ENCODE results near the gene ARID1A.

ARID1A gene

DNA sequence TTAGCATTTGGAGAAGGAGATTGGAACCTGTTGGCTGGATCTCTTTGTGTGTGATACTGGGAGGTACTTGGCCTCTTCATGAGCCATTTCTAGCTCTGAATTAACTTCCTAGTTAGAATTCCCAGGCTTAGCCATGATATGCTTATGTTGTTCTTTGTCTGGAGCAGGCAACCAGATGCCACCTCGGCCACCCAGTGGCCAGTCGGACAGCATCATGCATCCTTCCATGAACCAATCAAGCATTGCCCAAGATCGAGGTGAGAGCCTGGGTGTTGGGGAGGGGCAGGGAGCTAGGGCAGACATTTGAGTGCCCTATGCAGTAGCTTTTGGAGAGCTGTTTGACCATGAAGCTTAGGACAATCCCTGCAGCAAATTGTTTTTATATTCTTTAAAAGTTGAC is 65.4 kb downstream of the ARID1A start:
- DNase-seq (ENCODE audit: low read depth) = no peak

DNA sequence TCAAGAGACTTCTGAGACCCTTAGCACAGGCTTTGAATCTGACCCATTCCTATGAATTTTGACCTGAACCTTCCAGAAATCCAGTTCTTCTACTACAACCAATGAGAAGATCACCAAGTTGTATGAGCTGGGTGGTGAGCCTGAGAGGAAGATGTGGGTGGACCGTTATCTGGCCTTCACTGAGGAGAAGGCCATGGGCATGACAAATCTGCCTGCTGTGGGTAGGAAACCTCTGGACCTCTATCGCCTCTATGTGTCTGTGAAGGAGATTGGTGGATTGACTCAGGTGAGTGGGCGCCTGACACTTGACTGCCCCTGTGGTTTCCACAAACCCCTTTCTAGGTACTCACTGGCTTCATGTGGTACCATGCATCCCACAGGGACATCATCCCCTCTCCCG is 71.9 kb downstream of the ARID1A start:
- DNase-seq (ENCODE audit: low read depth) = no peak

DNA sequence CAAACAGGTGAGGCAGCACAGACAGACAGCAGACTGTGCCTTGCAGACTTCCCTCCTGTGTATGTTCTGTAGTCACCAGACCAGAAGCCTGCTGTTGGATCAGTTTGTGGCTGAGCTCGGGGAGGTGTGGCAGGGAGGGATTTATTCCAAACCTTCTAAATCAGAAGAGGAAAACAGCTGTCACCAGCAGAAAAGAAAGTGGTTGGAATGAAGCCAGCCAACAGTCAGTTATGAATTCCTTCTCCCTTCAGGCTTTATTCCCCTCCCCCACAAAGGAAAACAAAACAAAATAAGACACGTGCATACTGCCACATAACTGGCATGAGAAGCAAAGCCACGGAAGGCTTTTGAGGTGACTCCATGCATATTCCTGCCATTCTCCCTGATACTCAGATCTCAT is 72.9 kb downstream of the ARID1A start:
- DNase-seq (ENCODE audit: low read depth) = peak; percentile 67

DNA sequence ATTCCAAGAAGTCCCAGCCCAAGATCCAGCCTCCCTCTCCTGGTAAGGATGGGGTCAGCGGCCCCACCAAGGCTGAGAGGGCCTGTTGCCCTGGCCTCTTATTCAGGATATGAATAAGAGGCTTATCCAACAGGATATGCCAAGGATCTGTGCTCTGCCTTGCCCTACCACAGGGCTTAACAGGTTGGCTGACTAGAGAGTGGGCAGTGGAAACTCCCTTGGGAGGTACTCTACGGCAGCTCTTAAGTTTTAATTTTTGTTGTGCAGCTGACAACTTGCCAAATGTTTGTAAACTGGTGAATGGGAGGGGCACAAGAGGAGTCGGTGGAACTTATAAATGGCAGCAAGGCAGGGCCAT is 75.4 kb downstream of the ARID1A start:
- no peak for DNase-seq (ENCODE audit: low read depth)

DNA sequence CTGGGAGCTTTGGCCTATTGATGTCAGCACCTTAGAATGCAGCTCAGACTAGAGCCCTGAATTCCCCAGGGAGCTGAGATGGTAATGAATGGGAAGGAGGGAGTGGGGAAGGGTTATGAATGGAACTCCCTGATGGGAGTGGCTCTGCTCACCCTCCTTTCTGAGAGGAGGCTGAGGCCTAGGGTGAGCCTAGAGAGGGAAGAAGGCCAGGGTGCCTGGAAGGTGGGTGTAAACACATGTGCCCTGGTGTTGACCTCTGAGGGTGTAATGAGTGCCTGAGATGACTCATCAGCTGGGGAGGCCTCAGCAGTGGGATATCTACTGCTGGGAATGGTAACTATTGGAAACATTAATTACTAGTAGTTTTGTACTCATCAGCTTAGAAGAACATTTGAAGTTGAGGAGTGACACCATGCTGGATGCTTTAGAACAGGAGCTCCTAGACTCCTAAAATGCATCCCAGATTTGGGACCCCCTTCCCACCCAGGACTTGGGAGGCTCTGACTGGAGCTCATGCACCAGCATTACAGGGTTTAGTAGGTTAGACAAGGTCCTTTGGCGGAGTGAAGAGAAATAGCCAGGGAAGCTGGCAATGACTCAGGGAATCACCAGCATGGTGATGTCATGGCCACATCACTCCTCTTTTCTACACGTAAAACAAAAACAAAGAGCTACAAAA is 76.0 kb downstream of the ARID1A start:
- DNase-seq (ENCODE audit: low read depth) = peak; percentile 92

DNA sequence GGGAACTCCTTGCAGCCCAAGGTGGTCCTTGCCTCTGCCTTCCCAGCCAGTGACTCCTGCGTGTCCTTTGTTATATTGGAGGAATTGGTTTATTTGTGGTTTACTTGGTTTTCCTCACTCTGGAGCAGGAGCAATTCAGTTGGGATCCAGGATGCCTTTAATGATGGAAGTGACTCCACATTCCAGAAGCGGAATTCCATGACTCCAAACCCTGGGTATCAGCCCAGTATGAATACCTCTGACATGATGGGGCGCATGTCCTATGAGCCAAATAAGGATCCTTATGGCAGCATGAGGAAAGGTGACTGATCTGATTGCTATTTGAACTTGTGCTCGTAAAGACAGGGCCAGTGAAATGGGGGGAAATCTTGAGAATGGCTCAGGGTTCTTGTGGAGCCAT is 76.9 kb downstream of the ARID1A start:
- DNase-seq (ENCODE audit: low read depth) = peak; percentile 92

DNA sequence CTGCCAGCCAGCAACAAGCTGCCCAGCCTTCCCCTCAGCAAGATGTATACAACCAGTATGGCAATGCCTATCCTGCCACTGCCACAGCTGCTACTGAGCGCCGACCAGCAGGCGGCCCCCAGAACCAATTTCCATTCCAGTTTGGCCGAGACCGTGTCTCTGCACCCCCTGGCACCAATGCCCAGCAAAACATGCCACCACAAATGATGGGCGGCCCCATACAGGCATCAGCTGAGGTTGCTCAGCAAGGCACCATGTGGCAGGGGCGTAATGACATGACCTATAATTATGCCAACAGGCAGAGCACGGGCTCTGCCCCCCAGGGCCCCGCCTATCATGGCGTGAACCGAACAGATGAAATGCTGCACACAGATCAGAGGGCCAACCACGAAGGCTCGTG is 78.6 kb downstream of the ARID1A start:
- no peak for DNase-seq (ENCODE audit: low read depth)

DNA sequence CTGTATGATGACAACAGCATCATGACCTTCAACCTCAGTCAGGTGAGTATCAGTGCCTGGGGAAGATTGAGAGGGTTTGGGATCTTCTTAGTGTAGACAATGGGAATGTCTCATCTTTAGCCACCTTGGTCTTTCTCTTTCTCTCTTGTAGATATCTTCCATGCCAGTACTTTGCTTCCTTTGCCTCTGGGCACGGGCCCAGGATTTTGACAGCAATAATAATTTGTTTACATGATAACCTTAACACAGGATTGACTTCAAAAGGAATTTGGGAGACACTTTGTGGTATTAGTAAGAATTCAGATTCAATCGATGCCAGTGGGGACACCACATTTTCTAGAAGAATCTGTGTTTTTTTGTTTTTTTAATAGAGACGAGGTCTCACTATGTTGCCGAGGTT is 79.9 kb downstream of the ARID1A start:
- DNase-seq (ENCODE audit: low read depth) = no peak

DNA sequence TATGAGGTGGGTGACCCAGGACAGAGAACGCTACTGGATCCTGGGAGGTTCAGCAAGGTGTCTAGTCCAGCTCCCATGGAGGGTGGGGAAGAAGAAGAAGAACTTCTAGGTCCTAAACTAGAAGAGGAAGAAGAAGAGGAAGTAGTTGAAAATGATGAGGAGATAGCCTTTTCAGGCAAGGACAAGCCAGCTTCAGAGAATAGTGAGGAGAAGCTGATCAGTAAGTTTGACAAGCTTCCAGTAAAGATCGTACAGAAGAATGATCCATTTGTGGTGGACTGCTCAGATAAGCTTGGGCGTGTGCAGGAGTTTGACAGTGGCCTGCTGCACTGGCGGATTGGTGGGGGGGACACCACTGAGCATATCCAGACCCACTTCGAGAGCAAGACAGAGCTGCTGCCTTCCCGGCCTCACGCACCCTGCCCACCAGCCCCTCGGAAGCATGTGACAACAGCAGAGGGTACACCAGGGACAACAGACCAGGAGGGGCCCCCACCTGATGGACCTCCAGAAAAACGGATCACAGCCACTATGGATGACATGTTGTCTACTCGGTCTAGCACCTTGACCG is 83.4 kb downstream of the ARID1A start:
- no peak for DNase-seq (ENCODE audit: low read depth)

DNA sequence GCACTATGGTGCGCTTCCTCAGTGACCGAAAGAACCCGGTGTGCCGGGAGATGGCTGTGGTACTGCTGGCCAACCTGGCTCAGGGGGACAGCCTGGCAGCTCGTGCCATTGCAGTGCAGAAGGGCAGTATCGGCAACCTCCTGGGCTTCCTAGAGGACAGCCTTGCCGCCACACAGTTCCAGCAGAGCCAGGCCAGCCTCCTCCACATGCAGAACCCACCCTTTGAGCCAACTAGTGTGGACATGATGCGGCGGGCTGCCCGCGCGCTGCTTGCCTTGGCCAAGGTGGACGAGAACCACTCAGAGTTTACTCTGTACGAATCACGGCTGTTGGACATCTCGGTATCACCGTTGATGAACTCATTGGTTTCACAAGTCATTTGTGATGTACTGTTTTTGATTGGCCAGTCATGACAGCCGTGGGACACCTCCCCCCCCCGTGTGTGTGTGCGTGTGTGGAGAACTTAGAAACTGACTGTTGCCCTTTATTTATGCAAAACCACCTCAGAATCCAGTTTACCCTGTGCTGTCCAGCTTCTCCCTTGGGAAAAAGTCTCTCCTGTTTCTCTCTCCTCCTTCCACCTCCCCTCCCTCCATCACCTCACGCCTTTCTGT is 84.6 kb downstream of the ARID1A start:
- no peak for DNase-seq (ENCODE audit: low read depth)

DNA sequence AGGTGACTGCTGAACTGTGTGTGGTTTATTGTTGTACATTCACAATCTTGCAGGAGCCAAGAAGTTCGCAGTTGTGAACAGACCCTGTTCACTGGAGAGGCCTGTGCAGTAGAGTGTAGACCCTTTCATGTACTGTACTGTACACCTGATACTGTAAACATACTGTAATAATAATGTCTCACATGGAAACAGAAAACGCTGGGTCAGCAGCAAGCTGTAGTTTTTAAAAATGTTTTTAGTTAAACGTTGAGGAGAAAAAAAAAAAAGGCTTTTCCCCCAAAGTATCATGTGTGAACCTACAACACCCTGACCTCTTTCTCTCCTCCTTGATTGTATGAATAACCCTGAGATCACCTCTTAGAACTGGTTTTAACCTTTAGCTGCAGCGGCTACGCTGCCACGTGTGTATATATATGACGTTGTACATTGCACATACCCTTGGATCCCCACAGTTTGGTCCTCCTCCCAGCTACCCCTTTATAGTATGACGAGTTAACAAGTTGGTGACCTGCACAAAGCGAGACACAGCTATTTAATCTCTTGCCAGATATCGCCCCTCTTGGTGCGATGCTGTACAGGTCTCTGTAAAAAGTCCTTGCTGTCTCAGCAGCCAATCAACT is 85.5 kb downstream of the ARID1A start:
- no peak for DNase-seq (ENCODE audit: low read depth)

DNA sequence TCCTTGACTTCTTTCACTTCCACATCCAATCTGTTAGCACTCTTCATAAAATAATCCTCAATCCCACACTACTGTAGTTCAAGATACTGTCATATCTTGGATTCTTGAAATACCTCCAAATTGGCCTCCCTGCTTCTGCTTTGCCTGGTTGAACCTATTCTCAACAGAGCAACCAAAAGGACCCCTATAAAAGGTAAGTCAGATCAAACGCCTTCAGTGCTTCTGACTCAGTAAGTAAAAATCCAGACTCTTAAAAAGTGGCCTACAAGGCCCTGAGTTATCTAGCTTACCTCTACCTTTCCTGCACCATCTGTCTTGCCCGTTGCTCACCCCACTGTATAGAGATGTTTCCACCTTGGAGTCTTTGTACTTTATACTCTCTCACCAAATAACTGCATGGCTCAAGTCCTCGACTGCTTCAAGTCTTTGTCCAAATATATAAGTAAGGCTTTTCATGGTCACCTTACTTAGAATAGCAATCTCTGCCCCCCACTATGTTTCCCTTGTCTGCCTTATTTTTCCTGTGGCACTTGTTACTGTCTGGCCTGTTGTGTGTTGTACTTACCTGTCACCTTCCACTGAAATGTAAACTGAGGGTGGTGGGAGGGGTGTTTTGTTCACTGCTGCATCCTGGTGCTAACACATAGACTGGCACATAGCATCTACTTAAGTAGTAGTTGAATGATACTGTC is 86.9 kb downstream of the ARID1A start:
- no peak for DNase-seq (ENCODE audit: low read depth)

DNA sequence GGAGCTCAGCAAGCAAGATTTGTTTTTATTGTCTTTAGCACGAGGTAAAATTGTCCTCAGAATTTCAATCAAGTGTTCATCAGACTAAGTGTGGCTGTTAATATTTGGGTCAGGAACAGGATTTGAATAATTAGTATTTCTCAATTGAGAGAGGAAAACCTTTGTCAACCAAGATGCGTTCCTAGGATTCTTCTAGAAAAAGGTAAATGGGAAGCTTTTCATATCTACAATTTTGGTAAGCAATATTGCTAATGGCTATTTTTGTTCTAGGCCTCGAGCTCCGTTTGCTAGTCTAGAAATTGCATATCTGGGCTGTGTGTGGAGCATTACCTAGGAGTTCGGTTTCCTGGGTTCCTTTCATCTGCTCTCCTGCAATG is 87.8 kb downstream of the ARID1A start:
- no peak for DNase-seq (ENCODE audit: low read depth)

DNA sequence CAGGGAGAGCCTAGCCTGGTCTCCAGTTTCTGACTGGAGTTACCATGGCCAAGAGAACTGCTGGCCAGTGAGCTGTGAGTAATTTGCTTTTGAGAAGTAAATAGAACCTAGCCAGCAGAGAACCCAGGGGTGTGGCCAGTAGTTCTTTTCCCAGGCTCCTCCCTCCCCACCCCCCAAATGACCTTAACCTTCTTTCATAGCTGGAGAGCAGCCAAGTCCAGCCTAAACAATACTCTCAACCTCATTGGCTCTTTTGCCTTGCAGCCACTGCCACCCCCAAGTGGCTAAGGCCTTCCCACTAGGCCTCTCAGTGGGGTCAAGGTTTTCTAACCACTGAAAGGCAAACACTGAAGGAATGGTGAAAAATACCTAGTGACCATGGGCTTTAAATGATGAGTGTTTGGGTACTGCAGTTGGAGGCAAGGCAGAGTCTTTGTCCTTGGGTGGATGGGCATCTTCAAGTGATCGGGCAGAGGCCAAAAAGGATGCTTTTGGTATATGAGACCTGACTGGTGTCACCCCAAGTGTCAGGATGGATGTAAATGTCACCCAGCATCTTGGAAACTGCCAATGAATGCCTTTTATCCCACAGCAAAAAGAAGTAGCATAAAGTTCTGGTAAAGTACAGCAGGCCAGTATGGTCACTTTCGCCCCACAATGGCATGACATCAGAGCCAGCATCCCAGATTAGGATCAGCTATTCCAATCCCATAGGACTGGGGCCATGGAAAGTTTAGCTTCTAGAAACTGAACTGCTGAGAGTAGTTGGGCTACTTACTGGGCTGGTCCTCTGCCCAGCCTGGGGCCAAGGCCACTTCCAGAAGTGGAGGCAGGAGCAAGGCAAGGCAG is 88.4 kb downstream of the ARID1A start:
- peak; percentile 73 for DNase-seq (ENCODE audit: low read depth)

DNA sequence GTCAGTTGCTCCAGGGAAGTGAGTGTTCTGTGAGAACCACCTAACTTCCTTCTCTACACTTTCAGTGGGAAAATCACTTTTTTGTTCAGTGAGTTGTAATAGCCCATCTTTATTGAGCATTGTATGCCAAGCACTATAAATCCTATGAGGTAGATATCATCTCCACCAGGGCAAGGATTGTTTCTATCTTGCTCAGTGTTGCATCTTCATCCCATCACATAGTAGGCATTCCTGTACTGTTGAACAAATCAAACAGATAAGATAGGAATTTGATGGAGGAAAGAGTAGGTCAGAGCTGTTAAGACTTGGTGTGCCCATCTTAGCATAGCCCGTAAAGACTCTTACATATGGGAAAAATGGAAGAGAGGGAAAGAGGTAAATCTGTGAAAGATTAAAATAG is 89.1 kb downstream of the ARID1A start:
- DNase-seq (ENCODE audit: low read depth) = no peak

DNA sequence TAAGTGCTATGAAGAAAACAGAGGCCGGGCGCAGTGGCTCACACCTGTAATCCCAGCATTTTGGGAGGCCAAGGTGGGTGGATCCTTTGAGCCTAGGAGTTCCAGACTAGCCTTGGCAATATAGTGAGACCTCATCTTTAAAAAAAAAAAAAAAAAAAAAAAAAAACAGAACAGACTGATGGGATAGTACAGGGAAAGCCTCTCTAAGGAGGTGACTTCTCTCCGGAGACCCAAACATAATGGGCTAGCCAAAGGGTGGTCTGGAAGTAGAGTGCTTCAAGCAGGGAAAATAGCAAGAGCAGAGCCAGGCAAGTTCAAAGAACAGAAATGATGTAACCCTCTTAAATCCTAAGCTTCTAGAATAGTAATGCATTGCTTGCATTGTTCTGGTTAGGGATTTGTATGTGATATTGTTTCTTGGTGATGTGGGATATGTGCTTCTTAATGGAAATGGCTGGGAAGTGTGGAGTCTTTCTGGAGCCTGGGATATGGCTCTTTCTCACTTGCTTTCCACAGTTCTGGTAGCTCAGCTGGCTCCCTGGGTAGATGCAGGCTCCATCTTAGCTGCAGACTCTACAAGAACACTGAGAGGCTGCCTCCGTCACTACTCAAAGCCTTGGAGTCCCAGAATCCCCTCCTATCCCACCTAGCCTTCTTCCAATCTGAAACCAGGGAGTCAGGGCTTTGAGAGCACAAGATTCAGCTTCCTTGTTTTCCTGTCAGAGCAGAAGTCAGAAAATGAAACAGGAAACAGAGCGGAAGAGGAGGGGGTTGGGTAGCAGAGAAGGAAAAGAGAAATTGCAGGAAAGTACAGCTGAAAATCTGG is 90.0 kb downstream of the ARID1A start:
- DNase-seq (ENCODE audit: low read depth) = no peak

DNA sequence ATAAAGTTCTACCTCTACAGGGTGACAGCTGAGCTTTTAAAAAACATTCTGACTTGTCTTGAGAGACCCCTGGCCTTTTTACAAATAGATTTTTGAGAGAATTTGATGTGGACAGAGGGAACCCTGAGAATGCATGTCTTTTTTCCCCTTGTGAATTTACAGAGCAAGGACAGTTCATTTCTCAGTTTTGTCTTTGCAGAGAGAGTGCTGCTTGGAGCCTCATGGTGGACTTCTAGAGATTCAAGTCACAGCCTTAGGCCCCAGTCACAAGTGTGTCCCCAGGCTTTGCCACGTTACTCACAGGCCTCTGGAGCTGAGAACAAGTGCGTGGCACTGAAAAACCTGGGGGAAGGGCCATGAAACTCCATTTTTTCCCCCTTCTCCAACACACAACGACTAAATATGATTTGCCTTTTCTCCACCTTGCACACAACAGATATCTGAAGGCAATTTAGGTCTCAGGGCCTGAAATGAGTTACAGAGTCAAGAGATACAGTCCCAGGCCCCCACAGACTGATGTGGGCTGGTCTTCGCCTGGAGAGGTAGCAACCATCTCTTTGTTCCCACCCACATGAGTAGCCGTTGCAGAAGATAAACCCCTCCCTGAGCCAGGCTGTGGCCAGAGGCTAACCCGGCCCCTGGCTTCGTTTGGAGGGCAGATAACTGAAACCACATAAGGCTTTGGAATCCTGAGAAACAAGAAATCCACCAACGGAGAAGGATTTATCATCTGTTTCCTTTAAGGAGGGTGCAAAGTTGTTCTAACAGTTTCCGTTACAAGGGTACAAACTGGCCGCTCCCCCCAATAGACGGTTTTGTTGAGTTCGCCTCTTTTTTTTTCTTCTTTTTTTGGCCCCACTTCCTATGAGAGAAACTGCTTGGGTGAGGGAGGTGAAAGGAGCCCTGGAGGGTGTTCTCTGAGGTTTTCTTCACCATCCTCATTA is 90.9 kb downstream of the ARID1A start:
- DNase-seq (ENCODE audit: low read depth) = peak; percentile 73

DNA sequence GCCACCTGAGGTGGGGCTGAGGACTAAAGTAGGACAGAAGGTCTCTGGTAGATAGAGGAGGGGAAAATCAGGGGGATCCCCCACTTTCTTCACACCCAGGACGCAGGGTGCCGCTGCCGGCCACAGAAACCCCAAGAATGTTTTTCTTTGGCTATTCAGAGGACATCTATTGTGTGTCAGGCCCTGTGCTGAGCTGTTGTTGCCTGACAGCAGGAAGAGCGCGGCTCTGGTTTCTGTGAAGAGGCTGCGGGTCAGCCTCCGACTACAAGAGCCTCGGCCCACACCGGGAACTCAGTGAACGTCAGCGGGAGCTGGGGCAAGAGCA is 91.5 kb downstream of the ARID1A start:
- no peak for DNase-seq (ENCODE audit: low read depth)

DNA sequence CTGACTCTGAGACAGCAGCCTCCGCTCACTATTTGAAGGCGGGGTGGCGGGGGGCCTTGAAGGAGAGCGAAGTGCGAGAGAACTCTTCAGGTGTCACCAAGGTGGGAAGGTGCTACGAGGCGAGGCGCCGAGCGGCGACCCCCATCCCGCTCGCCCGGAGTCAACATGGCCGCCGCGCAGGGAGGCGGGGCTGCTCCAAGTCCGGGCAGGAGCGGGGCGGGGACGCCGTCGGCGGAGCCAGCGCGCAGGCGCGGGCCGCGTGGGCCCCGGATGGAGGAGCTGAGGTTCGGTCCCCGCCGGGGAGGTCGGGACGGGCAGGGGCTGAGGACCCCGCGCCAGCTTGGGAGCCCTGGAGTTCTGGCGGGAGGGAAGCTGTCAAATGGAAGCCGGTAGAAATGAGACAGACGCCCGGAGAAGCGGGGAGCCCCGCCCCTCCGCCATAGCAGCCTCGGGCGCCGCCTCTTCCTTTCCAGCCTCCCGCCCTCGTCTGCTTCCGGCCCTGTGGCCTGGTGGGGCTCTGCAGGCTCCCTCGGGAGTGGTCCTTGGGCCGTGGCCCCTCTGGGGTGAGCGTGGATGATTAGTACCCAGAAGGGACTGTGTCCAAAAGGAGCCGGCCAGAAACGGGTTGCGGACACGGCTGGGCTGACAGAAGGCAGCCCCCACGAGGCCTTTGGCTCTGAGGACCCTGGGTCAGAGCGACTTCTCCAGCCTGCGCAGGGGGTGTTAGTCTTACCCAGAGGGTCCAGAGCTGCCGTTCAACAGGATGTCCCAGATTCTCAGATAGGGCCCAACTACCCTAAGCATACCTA is 92.1 kb downstream of the ARID1A start, which contains the start of gene PIGV:
Gene PIGV, plus strand, starts transcription at position 245 of the 809 bp plus-strand sequence. CDS start 2,866 bp downstream, outside the sequence.
- DNase-seq (ENCODE audit: low read depth) = peak; percentile 64
